H1 (cell line): ENCODE data around the gene CTBP2. TPM values are rescaled to one million over a fixed set of nuclear protein-coding genes. Genes with fewer than 3 reads are reported as not detected.

Experiments
- CTCF ChIA-PET: fragments of 300-600 bp; sonication (Branson Sonifier 250); formaldehyde crosslinking; loops from one replicate; lab custom pipeline; 2021; ENCODE audit not compliant: partially characterized antibody; lab: Charles Lee
- POLR2A ChIA-PET: fragments of 300-600 bp; sonication (Branson Sonifier 250); formaldehyde crosslinking; loops from one replicate; lab custom pipeline; 2021; ENCODE audit warnings: inconsistent platforms; ENCODE audit not compliant: partially characterized antibody; lab: Charles Lee
- DNase-seq, 2 experiments: peaks; one replicate each; pipeline versions ENCODE4 v3.0.0 to v3.0.0-alpha.2; 2010 to 2022; ENCODE audit warnings: low spot score in 2 of 2, low read depth in 1 of 2, mixed read lengths in 1 of 2
- FAIRE-seq: peaks from 2 replicates; lab custom pipeline; 2011; peaks lifted over from hg19 to GRCh38; lab: Jason Lieb, UNC
- H2AFZ ChIP-seq: 2 replicates; pipeline ENCODE4 v1.8.1; 2012; ENCODE audit warnings: low read length, inconsistent platforms
- H2AK5ac ChIP-seq: 2 replicates; pipeline ENCODE4 v1.6.1; 2013; ENCODE audit warnings: low read depth, low read length
- H2BK120ac ChIP-seq: replicated peaks from 2 replicates; pipeline ENCODE3; 2013; ENCODE audit warnings: low read depth, low read length, inconsistent platforms
- H2BK12ac ChIP-seq: 2 replicates; pipeline ENCODE4 v1.6.1; 2013; ENCODE audit warnings: low read depth, low read length
- H2BK15ac ChIP-seq: 2 replicates; pipeline ENCODE4 v1.6.1; 2013; ENCODE audit warnings: low read length
- H2BK20ac ChIP-seq: 2 replicates; pipeline ENCODE4 v1.6.1; 2013; ENCODE audit warnings: low read length
- H2BK5ac ChIP-seq: 2 replicates; pipeline ENCODE4 v1.6.1; 2013; ENCODE audit warnings: low read depth, low read length
- H3K14ac ChIP-seq: 2 replicates; pipeline ENCODE4 v1.6.1; 2013; ENCODE audit warnings: inconsistent platforms; ENCODE audit not compliant: insufficient read length
- H3K18ac ChIP-seq: 2 replicates; pipeline ENCODE4 v1.6.1; 2013; ENCODE audit warnings: low read length; ENCODE audit errors: extremely low read depth
- H3K23ac ChIP-seq: 2 replicates; pipeline ENCODE4 v1.6.1; 2013; ENCODE audit warnings: inconsistent platforms; ENCODE audit not compliant: insufficient read length
- H3K23me2 ChIP-seq: 2 replicates; pipeline ENCODE4 v1.6.1; 2013; ENCODE audit warnings: low read depth, low read length
- H3K27ac ChIP-seq: 2 replicates; pipeline ENCODE4 v1.6.1; 2011; ENCODE audit warnings: low read depth, low read length, inconsistent platforms
- H3K27me3 ChIP-seq, 4 experiments: replicated peaks in 1 of 4; 1 replicate in 1 of 4; 2 replicates in 3 of 4; pipeline versions ENCODE4 v1.6.1 to v1.8.1; 2011 to 2013; ENCODE audit warnings: low read length in 3 of 4, mild to moderate bottlenecking in 3 of 4, inconsistent platforms in 2 of 4, mixed read lengths in 2 of 4, moderate library complexity in 1 of 4; ENCODE audit not compliant: control insufficient read depth in 3 of 4, insufficient read depth in 3 of 4; ENCODE audit errors: extremely low read depth in 1 of 4
- H3K36me3 ChIP-seq, 4 experiments: 2 replicates each; pipeline versions ENCODE4 v1.6.1 to v1.8.1; 2011 to 2013; ENCODE audit warnings: mild to moderate bottlenecking in 4 of 4, low read length in 3 of 4, moderate library complexity in 2 of 4, control low read depth in 1 of 4, inconsistent platforms in 1 of 4; ENCODE audit not compliant: insufficient read depth in 4 of 4, control insufficient read depth in 2 of 4
- H3K4ac ChIP-seq: replicated peaks from 2 replicates; pipeline ENCODE3; 2013; ENCODE audit warnings: low read length, low read depth, mixed read lengths, inconsistent platforms; ENCODE audit not compliant: insufficient read length
- H3K4me1 ChIP-seq, 4 experiments: replicated peaks in 1 of 4; 1 replicate in 1 of 4; 2 replicates in 3 of 4; pipeline versions ENCODE4 v1.6.1 to v1.8.1; 2011 to 2013; ENCODE audit warnings: low read length in 3 of 4, inconsistent platforms in 2 of 4, mixed read lengths in 1 of 4; ENCODE audit not compliant: insufficient read depth in 4 of 4, control insufficient read depth in 3 of 4
- H3K4me2 ChIP-seq, 2 experiments: 2 replicates each; pipeline versions ENCODE4 v1.6.1 to v1.8.1; 2011 to 2013; ENCODE audit warnings: low read depth in 2 of 2, low read length in 2 of 2, control low read depth in 1 of 2, inconsistent platforms in 1 of 2, mild to moderate bottlenecking in 1 of 2; ENCODE audit not compliant: insufficient read depth in 1 of 2
- H3K4me3 ChIP-seq, 4 experiments: fragments of 200-600, 300-600 bp in 1 of 4; sonication (generic), shearing (Covaris generic), sonication (Bioruptor Twin) in 1 of 4; 2 replicates each; pipeline versions ENCODE4 v1.5.1 to v1.8.1; 2011 to 2016; ENCODE audit warnings: low read length in 4 of 4, low read depth in 3 of 4, control low read depth in 2 of 4, inconsistent platforms in 2 of 4, mild to moderate bottlenecking in 2 of 4, mixed read lengths in 1 of 4, moderate library complexity in 1 of 4; ENCODE audit not compliant: insufficient read depth in 2 of 4; ENCODE audit errors: extremely low read depth in 1 of 4
- H3K56ac ChIP-seq: replicated peaks from 2 replicates; pipeline ENCODE3; 2013; ENCODE audit warnings: low read depth, mild to moderate bottlenecking, mixed read lengths, low read length, inconsistent platforms; ENCODE audit not compliant: insufficient read length
- H3K79me1 ChIP-seq: 2 replicates; pipeline ENCODE4 v1.6.1; 2013; ENCODE audit warnings: low read depth, low read length, control low read depth
- H3K79me2 ChIP-seq, 2 experiments: 2 replicates each; pipeline versions ENCODE4 v1.6.1 to v1.8.1; 2012 to 2013; ENCODE audit warnings: low read length in 2 of 2, mild to moderate bottlenecking in 2 of 2, inconsistent platforms in 1 of 2; ENCODE audit not compliant: insufficient read depth in 2 of 2, control insufficient read depth in 1 of 2
- H3K9ac ChIP-seq, 4 experiments: replicated peaks in 1 of 4; 1 replicate in 1 of 4; 2 replicates in 3 of 4; pipeline versions ENCODE4 v1.6.1 to v1.8.1; 2011 to 2013; ENCODE audit warnings: low read depth in 3 of 4, low read length in 3 of 4, control low read depth in 2 of 4, mild to moderate bottlenecking in 2 of 4, moderate library complexity in 2 of 4, inconsistent platforms in 1 of 4; ENCODE audit errors: extremely low read depth in 1 of 4
- H3K9me3 ChIP-seq, 2 experiments: 2 replicates each; pipeline versions ENCODE4 v1.6.1 to v1.8.1; 2012 to 2013; ENCODE audit warnings: mild to moderate bottlenecking in 2 of 2, moderate library complexity in 2 of 2, control low read depth in 1 of 2, inconsistent platforms in 1 of 2, low read depth in 1 of 2, low read length in 1 of 2, mixed read lengths in 1 of 2; ENCODE audit not compliant: insufficient read depth in 2 of 2
- H4K20me1 ChIP-seq, 2 experiments: replicated peaks in 1 of 2; 2 replicates each; pipeline versions ENCODE3 to v1.8.1; 2011 to 2013; ENCODE audit warnings: inconsistent platforms in 2 of 2, low read length in 2 of 2, mild to moderate bottlenecking in 1 of 2; ENCODE audit not compliant: insufficient read depth in 2 of 2, control insufficient read depth in 1 of 2
- H4K5ac ChIP-seq: 2 replicates; pipeline ENCODE4 v1.6.1; 2013; ENCODE audit warnings: low read length, low read depth, mixed read lengths, inconsistent platforms; ENCODE audit not compliant: insufficient read length
- H4K8ac ChIP-seq: 2 replicates; pipeline ENCODE4 v1.8.0; 2013; ENCODE audit warnings: mild to moderate bottlenecking, moderate library complexity, low read length, inconsistent platforms; ENCODE audit not compliant: insufficient read depth; ENCODE audit errors: extremely low read depth
- H4K91ac ChIP-seq: replicated peaks from 2 replicates; pipeline ENCODE3; 2013; ENCODE audit warnings: low read length, mixed read lengths, inconsistent platforms; ENCODE audit not compliant: insufficient read length
- ASH2L ChIP-seq: fragments of 200-600, 300-600 bp; sonication (generic); IDR thresholded peaks from one replicate; pipeline ENCODE4 v1.7.1; 2017; ENCODE audit warnings: low read length
- HDAC2 ChIP-seq, 2 experiments: fragments of 300-600 bp in 1 of 2; sonication (generic) in 1 of 2; IDR thresholded peaks; 2 replicates each; pipeline ENCODE4 v1.6.1; 2011 to 2012; ENCODE audit warnings: low read depth in 2 of 2, low read length in 2 of 2, mild to moderate bottlenecking in 2 of 2, moderate library complexity in 2 of 2, borderline replicate concordance in 1 of 2, inconsistent platforms in 1 of 2
- JUND ChIP-seq: IDR thresholded peaks from 2 replicates; pipeline ENCODE4 v1.6.1; 2011; ENCODE audit warnings: mild to moderate bottlenecking, improper control_type of control experiment, low read length
- SP2 ChIP-seq: IDR thresholded peaks from 2 replicates; pipeline ENCODE4 v1.6.1; 2012; ENCODE audit warnings: mild to moderate bottlenecking, low read length, inconsistent platforms
- TAF7 ChIP-seq: optimal IDR thresholded peaks from 2 replicates; pipeline ENCODE3; 2011; ENCODE audit warnings: low read depth, mild to moderate bottlenecking, inconsistent platforms, low read length, moderate library complexity, borderline replicate concordance
- TEAD4 ChIP-seq: IDR thresholded peaks from 2 replicates; pipeline ENCODE4 v1.6.1; 2012; ENCODE audit warnings: low read depth, low read length, inconsistent platforms, mixed read lengths
- WGBS, 2 experiments: shearing (Covaris generic) in 1 of 2; methylation state at CpG; one replicate each; pipeline versions ENCODE4 v1.1.6 to v1.1.7; 2013 to 2015; ENCODE audit warnings: low lambda C conversion rate in 2 of 2, mixed read lengths in 2 of 2, inconsistent platforms in 1 of 2, low coverage in 1 of 2, missing lambda C conversion rate in 1 of 2; ENCODE audit not compliant: insufficient replicate concordance in 2 of 2, insufficient coverage in 1 of 2, insufficient read length in 1 of 2; ENCODE audit errors: extremely low coverage in 1 of 2, missing lambda C conversion rate in 1 of 2; 5-methylcytosine and 5-hydroxymethylcytosine counted together
- polyA plus RNA-seq, 7 experiments: library from polyadenylated mRNA; depleted of rRNA in 3 of 7; stranded (reverse) in 5 of 7; unstranded in 2 of 7; fragments of >200 nt in 5 of 7; fragments of 200-250 nt in 2 of 7; gene quantifications; 1 replicate in 5 of 7; 2 replicates in 1 of 7; 4 replicates in 1 of 7; pipeline versions ENCODE4 v1.2.1 to v1.2.3, GENCODE V29; 2011 to 2013; ENCODE audit warnings: missing spikeins in 2 of 7, mixed read lengths in 2 of 7
- total RNA-seq: library from RNA; stranded (reverse); fragmentation: NEBNext Ultra II Directional; extraction: Animal tissue kit (Norgen Biotek cat#: 25700); gene quantifications from 2 replicates; pipeline ENCODE4 v1.2.1, GENCODE V29; 2021
- TF ChIP-seq, protein P1 (sequence below), 3 experiments: IDR thresholded peaks; 1 replicate in 2 of 3; 2 replicates in 1 of 3; pipeline versions ENCODE4 v1.5.1 to v1.6.1; 2011; ENCODE audit warnings: low read length in 3 of 3, mild to moderate bottlenecking in 3 of 3, inconsistent platforms in 2 of 3, low read depth in 1 of 3, moderate library complexity in 1 of 3; ENCODE audit not compliant: insufficient read depth in 1 of 3; ENCODE audit errors: control extremely low read depth in 1 of 3

Gene CTBP2
- total and polyA plus RNA-seq, 2 of the 8 experiments (the other 6 are each of a cell fraction or from before 2014, with no cell fraction given), result 208 to 221 TPM

- POLR2A ChIA-PET, result interaction anchor here (1.1 to 1.5 kb wide), 2 partner anchors 19 to 29 kb away, joined by 3 to 4 read pairs; no protein-coding TSS in a partner anchor
- no peak overlapping the region for H2BK12ac ChIP-seq
- peaks cover 48 to 57% of the 10 kb centered on the region in 2 experiments for H4K20me1 ChIP-seq
- FAIRE-seq, result no peak
- H3K4ac ChIP-seq, result no peak overlapping the region
- no peak for TF ChIP-seq SP2
- no peak for TF ChIP-seq HDAC2 (IDR thresholded peaks at IDR 0.05; ENCODE audit: borderline replicate concordance in 1 of 2, low read depth in 2 of 2, low read length in 2 of 2)
- TF ChIP-seq TAF7, result no peak
- no peak for TF ChIP-seq JUND
- no peak for TF ChIP-seq ASH2L
- TF ChIP-seq, protein P1, sequence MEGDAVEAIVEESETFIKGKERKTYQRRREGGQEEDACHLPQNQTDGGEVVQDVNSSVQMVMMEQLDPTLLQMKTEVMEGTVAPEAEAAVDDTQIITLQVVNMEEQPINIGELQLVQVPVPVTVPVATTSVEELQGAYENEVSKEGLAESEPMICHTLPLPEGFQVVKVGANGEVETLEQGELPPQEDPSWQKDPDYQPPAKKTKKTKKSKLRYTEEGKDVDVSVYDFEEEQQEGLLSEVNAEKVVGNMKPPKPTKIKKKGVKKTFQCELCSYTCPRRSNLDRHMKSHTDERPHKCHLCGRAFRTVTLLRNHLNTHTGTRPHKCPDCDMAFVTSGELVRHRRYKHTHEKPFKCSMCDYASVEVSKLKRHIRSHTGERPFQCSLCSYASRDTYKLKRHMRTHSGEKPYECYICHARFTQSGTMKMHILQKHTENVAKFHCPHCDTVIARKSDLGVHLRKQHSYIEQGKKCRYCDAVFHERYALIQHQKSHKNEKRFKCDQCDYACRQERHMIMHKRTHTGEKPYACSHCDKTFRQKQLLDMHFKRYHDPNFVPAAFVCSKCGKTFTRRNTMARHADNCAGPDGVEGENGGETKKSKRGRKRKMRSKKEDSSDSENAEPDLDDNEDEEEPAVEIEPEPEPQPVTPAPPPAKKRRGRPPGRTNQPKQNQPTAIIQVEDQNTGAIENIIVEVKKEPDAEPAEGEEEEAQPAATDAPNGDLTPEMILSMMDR (IDR thresholded peaks at IDR 0.05; ENCODE audit: control extremely low read depth in 1 of 3, insufficient read depth in 1 of 3, low read depth in 1 of 3, low read length in 3 of 3), result no peak
- TF ChIP-seq TEAD4, result no peak
- TF ChIP-seq, all 59 proteins: peak for 0
- Histone ChIP-seq H3K23ac (no peak overlapping the region), H3K9me3 (no peaks in the 10 kb centered on the region), H3K79me2 (peaks cover 16 to 99% of the 10 kb centered on the region in 2 experiments), H2BK20ac (no peak overlapping the region), H3K79me1 (peaks cover 33% of the 10 kb centered on the region), H2AK5ac (no peak overlapping the region), H4K5ac (no peak overlapping the region), H4K91ac (no peak overlapping the region), H3K36me3 (peaks cover 4 to 53% (median 19%) of the 10 kb centered on the region in 4 experiments; a peak in 7 of 8 replicates), H3K56ac (no peak overlapping the region), H2BK120ac (no peak overlapping the region), H3K27me3 (no peaks in the 10 kb centered on the region), H2AFZ (no peak overlapping the region), H3K4me2 (no peak overlapping the region), H2BK5ac (no peak overlapping the region), H3K27ac (no peak overlapping the region), H3K18ac (no peak overlapping the region), H3K14ac (no peak overlapping the region), H3K4me1 (peaks cover 0 to 12% (median 6%) of the 10 kb centered on the region in 4 experiments; a peak in 6 of 7 replicates), H3K9ac (no peak overlapping the region; a peak in 1 of 7 replicates), H2BK15ac (no peak overlapping the region), H3K23me2 (no peaks in the 10 kb centered on the region), H4K8ac (no peak overlapping the region), H3K4me3 (no peak overlapping the region)
- 87% methylated on average over 17 of the region's 17 CpGs; no CpG with 5 or more reads in 1 of the 2 experiments for WGBS, 2 experiments
- DNase-seq, result no peak
- CTCF ChIA-PET, result interaction anchor here (0.8 to 1.8 kb wide), 9 partner anchors 12 to 420 kb away, joined by 3 to 8 read pairs (median 4); no protein-coding TSS in a partner anchor
These were observed 132.2 kb downstream of the CTBP2 start for GRCh38 chr10:125027871-125028869.
